H4 (cell line): Measurements from ENCODE around the gene OR52E5. TPM values are rescaled to one million over a fixed set of nuclear protein-coding genes. Genes with fewer than 3 reads are reported as not detected.

Source experiments
- DNase-seq: peaks from one replicate; pipeline ENCODE4 v3.0.0-alpha.2; 2015; ENCODE audit warnings: low spot score
- total RNA-seq: library from RNA; depleted of rRNA; stranded (reverse); fragments of >200 nt; shearing (Covaris generic); gene quantifications from 2 replicates; pipeline ENCODE4 v1.2.3, GENCODE V29; 2014; rRNA removed

OR52E5 gene
- total RNA-seq: not detected in 2 replicates

GRCh38 chr11:5892908-5893307 is at the start of gene OR52E5:
Gene OR52E5, plus strand, starts transcription at chr11:5893208. Its CDS starts 7,569 bp downstream, at chr11:5900777.
- DNase-seq: no peak

GRCh38 chr11:5846701-5847100 is 46.3 kb upstream of the OR52E5 start:
- DNase-seq: no peak

GRCh38 chr11:5847711-5848110 is 45.3 kb upstream of the OR52E5 start:
- DNase-seq: no peak

- DNase-seq: no peak
Observed at GRCh38 chr11:5851002-5851401, 42.0 kb upstream of the OR52E5 start.

GRCh38 chr11:5857590-5857989 is 35.4 kb upstream of the OR52E5 start, which contains the start of gene OR52E8:
Gene OR52E8, minus strand, starts transcription at chr11:5857690. Its CDS starts 0 bp downstream, at chr11:5857690.
- DNase-seq: no peak

GRCh38 chr11:5865826-5866225 is 27.2 kb upstream of the OR52E5 start:
- DNase-seq: no peak

- no peak for DNase-seq
Observed at GRCh38 chr11:5878564-5878963, 14.4 kb upstream of the OR52E5 start.

GRCh38 chr11:5880329-5880728 is 12.7 kb upstream of the OR52E5 start, which contains the start of gene OR52E4:
Gene OR52E4, plus strand, starts transcription at chr11:5880629. Its CDS starts 3,664 bp downstream, at chr11:5884293.
- DNase-seq: no peak

- DNase-seq: no peak
Observed at GRCh38 chr11:5881756-5882155, 11.3 kb upstream of the OR52E5 start.

GRCh38 chr11:5887172-5887571 is 5.8 kb upstream of the OR52E5 start:
- no peak for DNase-seq

GRCh38 chr11:5887661-5888060 is 5.3 kb upstream of the OR52E5 start:
- no peak for DNase-seq

- DNase-seq: peak; percentile 25
Observed at GRCh38 chr11:5891216-5891800, 1.7 kb upstream of the OR52E5 start.

- no peak for DNase-seq
Observed at GRCh38 chr11:5899534-5899933, 6.5 kb downstream of the OR52E5 start.

- peak; percentile 19 for DNase-seq
Observed at GRCh38 chr11:5910540-5910939, 17.5 kb downstream of the OR52E5 start.

GRCh38 chr11:5922749-5923426 is 29.9 kb downstream of the OR52E5 start:
- peak; percentile 41 for DNase-seq

GRCh38 chr11:5923427-5923776 is 30.4 kb downstream of the OR52E5 start:
- no peak for DNase-seq

GRCh38 chr11:5923794-5924193 is 30.8 kb downstream of the OR52E5 start:
- DNase-seq: no peak

GRCh38 chr11:5928271-5928670 is 35.3 kb downstream of the OR52E5 start:
- no peak for DNase-seq

- no peak for DNase-seq
Observed at GRCh38 chr11:5928811-5929210, 35.8 kb downstream of the OR52E5 start.

- no peak for DNase-seq
Observed at GRCh38 chr11:5929571-5930368, 36.8 kb downstream of the OR52E5 start.

GRCh38 chr11:5930614-5931013 is 37.6 kb downstream of the OR52E5 start:
- DNase-seq: no peak

GRCh38 chr11:5931061-5931460 is 38.1 kb downstream of the OR52E5 start:
- no peak for DNase-seq

GRCh38 chr11:5932671-5933070 is 39.7 kb downstream of the OR52E5 start:
- DNase-seq: no peak
